ENCODE results near the gene LIMK1.

GRCh38 chr7:74074770-74075169 lies 8.8 kb upstream of the LIMK1 start:
- TF ChIP-seq CTCF (IDR thresholded peaks at IDR 0.05) (no peak), POLR2A (IDR thresholded peaks at IDR 0.05) (no peak), POLR2AphosphoS5 (IDR thresholded peaks at IDR 0.05) (no peak)

Measured in breast epithelium (tissue), 3 donors.